IPS-15b (cell line): ENCODE results near the gene TRAM2.

Experiments
- H3K27me3 ChIP-seq: one replicate; pipeline ENCODE4 v1.6.1; 2013; ENCODE audit warnings: low read length; ENCODE audit not compliant: control insufficient read depth, insufficient read depth
- H3K36me3 ChIP-seq: one replicate; pipeline ENCODE4 v1.6.1; 2013; ENCODE audit warnings: low read length; ENCODE audit not compliant: control insufficient read depth, insufficient read depth
- H3K4me1 ChIP-seq: one replicate; pipeline ENCODE4 v1.6.1; 2013; ENCODE audit warnings: mild to moderate bottlenecking, low read length; ENCODE audit not compliant: control insufficient read depth, insufficient read depth
- H3K4me3 ChIP-seq: one replicate; pipeline ENCODE4 v1.5.1; 2013; ENCODE audit warnings: low read depth, low read length
- H3K9ac ChIP-seq: one replicate; pipeline ENCODE4 v1.6.1; 2013; ENCODE audit warnings: low read depth, mild to moderate bottlenecking, low read length
- H3K9me3 ChIP-seq: one replicate; pipeline ENCODE4 v1.6.1; 2013; ENCODE audit warnings: mild to moderate bottlenecking, low read length; ENCODE audit not compliant: control insufficient read depth, insufficient read depth

Gene TRAM2

GRCh38 chr6:52517502-52518278 is 59.2 kb downstream of the TRAM2 start:
- H3K36me3 ChIP-seq: peaks cover 8% of the 10 kb centered on the region
- peaks cover 8% of the 10 kb centered on the region for H3K4me1 ChIP-seq
- H3K27me3 ChIP-seq: no peaks in the 10 kb centered on the region
- no peaks in the 10 kb centered on the region for H3K9me3 ChIP-seq
- H3K9ac ChIP-seq: no peak overlapping the region
- H3K4me3 ChIP-seq: no peak overlapping the region

GRCh38 chr6:52516943-52517342 is 59.9 kb downstream of the TRAM2 start:
- Histone ChIP-seq H3K27me3 (no peaks in the 10 kb centered on the region), H3K9me3 (no peaks in the 10 kb centered on the region), H3K9ac (no peak overlapping the region), H3K36me3 (peaks cover 8% of the 10 kb centered on the region), H3K4me3 (no peak overlapping the region), H3K4me1 (peaks cover 8% of the 10 kb centered on the region)

- Histone ChIP-seq H3K9me3 (no peaks in the 10 kb centered on the region), H3K27me3 (no peaks in the 10 kb centered on the region), H3K4me1 (peaks cover 8% of the 10 kb centered on the region), H3K36me3 (peaks cover 8% of the 10 kb centered on the region), H3K4me3 (no peak overlapping the region), H3K9ac (no peak overlapping the region)
These were observed 60.6 kb downstream of the TRAM2 start for GRCh38 chr6:52516269-52516668.

GRCh38 chr6:52515219-52515960 is 61.5 kb downstream of the TRAM2 start:
- H3K36me3 ChIP-seq: peaks cover 8% of the 10 kb centered on the region
- H3K4me3 ChIP-seq: no peak overlapping the region
- no peaks in the 10 kb centered on the region for H3K9me3 ChIP-seq
- H3K27me3 ChIP-seq: no peaks in the 10 kb centered on the region
- no peak overlapping the region for H3K9ac ChIP-seq
- H3K4me1 ChIP-seq: peaks cover 10% of the 10 kb centered on the region

GRCh38 chr6:52514514-52514913 is 62.3 kb downstream of the TRAM2 start:
- no peak overlapping the region for H3K9ac ChIP-seq
- H3K27me3 ChIP-seq: no peaks in the 10 kb centered on the region
- no peak overlapping the region for H3K4me3 ChIP-seq
- peaks cover 14% of the 10 kb centered on the region for H3K4me1 ChIP-seq
- peaks cover 8% of the 10 kb centered on the region for H3K36me3 ChIP-seq
- no peaks in the 10 kb centered on the region for H3K9me3 ChIP-seq

GRCh38 chr6:52513896-52514295 is 63.0 kb downstream of the TRAM2 start:
- H3K4me1 ChIP-seq: peaks cover 14% of the 10 kb centered on the region
- no peaks in the 10 kb centered on the region for H3K9me3 ChIP-seq
- peaks cover 14% of the 10 kb centered on the region for H3K36me3 ChIP-seq
- H3K4me3 ChIP-seq: no peak overlapping the region
- H3K27me3 ChIP-seq: no peaks in the 10 kb centered on the region
- H3K9ac ChIP-seq: no peak overlapping the region

- no peak overlapping the region for H3K4me3 ChIP-seq
- peaks cover 15% of the 10 kb centered on the region for H3K36me3 ChIP-seq
- H3K27me3 ChIP-seq: no peaks in the 10 kb centered on the region
- no peaks in the 10 kb centered on the region for H3K9me3 ChIP-seq
- no peak overlapping the region for H3K9ac ChIP-seq
- peaks cover 14% of the 10 kb centered on the region for H3K4me1 ChIP-seq
These were observed 63.4 kb downstream of the TRAM2 start for GRCh38 chr6:52513464-52513863.

- Histone ChIP-seq H3K4me3 (no peak overlapping the region), H3K4me1 (peaks cover 9% of the 10 kb centered on the region), H3K9me3 (no peaks in the 10 kb centered on the region), H3K36me3 (peaks cover 15% of the 10 kb centered on the region), H3K27me3 (no peaks in the 10 kb centered on the region), H3K9ac (no peak overlapping the region)
These were observed 64.7 kb downstream of the TRAM2 start for GRCh38 chr6:52512199-52512598.

GRCh38 chr6:52511572-52512151 is 65.2 kb downstream of the TRAM2 start:
- Histone ChIP-seq H3K4me1 (peaks cover 7% of the 10 kb centered on the region), H3K4me3 (no peak overlapping the region), H3K36me3 (peaks cover 15% of the 10 kb centered on the region), H3K27me3 (no peaks in the 10 kb centered on the region), H3K9me3 (no peaks in the 10 kb centered on the region), H3K9ac (no peak overlapping the region)

- Histone ChIP-seq H3K27me3 (no peaks in the 10 kb centered on the region), H3K9ac (no peak overlapping the region), H3K4me1 (peaks cover 7% of the 10 kb centered on the region), H3K9me3 (no peaks in the 10 kb centered on the region), H3K36me3 (peaks cover 15% of the 10 kb centered on the region), H3K4me3 (no peak overlapping the region)
These were observed 65.7 kb downstream of the TRAM2 start for GRCh38 chr6:52511163-52511562.

GRCh38 chr6:52510213-52510562 is 66.7 kb downstream of the TRAM2 start:
- H3K4me3 ChIP-seq: no peak overlapping the region
- no peaks in the 10 kb centered on the region for H3K9me3 ChIP-seq
- no peaks in the 10 kb centered on the region for H3K27me3 ChIP-seq
- H3K4me1 ChIP-seq: peaks cover 7% of the 10 kb centered on the region
- H3K36me3 ChIP-seq: peaks cover 15% of the 10 kb centered on the region
- H3K9ac ChIP-seq: no peak overlapping the region
